OCI-LY3 (cell line): Measurements from ENCODE around the gene C3orf85.

Source experiments
- H2AFZ ChIP-seq: fragments of 200-600, 300-600 bp; shearing (Covaris generic); 2 replicates; pipeline ENCODE4 v1.6.0; 2014; ENCODE audit warnings: antibody characterized with exemption, low read depth, low read length
- H3K27ac ChIP-seq: fragments of 200-600, 300-600 bp; sonication (generic); 2 replicates; pipeline ENCODE4 v1.5.1; 2014; ENCODE audit warnings: mild to moderate bottlenecking, low read length, moderate library complexity, mixed read lengths
- H3K27me3 ChIP-seq: fragments of 200-600, 300-600 bp; sonication (generic); 2 replicates; pipeline ENCODE4 v1.6.1; 2014; ENCODE audit warnings: low read depth, low read length, mixed read lengths
- H3K36me3 ChIP-seq: fragments of 200-600, 300-600 bp; sonication (generic); replicated peaks from 2 replicates; pipeline ENCODE3; 2014; ENCODE audit warnings: low read depth, low read length, mixed read lengths
- H3K4me1 ChIP-seq: fragments of 300-600, 200-600 bp; sonication (generic); 2 replicates; pipeline ENCODE4 v1.6.1; 2014; ENCODE audit warnings: low read length, mixed read lengths
- H3K4me2 ChIP-seq: fragments of 200-600, 300-600 bp; sonication (generic); 2 replicates; pipeline ENCODE4 v1.6.1; 2014; ENCODE audit warnings: low read length, mixed read lengths
- H3K4me3 ChIP-seq: fragments of 300-600, 200-600 bp; sonication (generic); 2 replicates; pipeline ENCODE4 v1.5.1; 2014; ENCODE audit warnings: antibody characterized with exemption, mild to moderate bottlenecking, low read length, moderate library complexity
- H3K79me2 ChIP-seq: fragments of 300-600, 200-600 bp; shearing (Covaris generic); 2 replicates; pipeline ENCODE4 v1.6.1; 2014; ENCODE audit warnings: mild to moderate bottlenecking, low read length, mixed read lengths
- H3K9ac ChIP-seq: fragments of 300-600, 200-600 bp; shearing (Covaris generic); 2 replicates; pipeline ENCODE4 v1.6.0; 2014; ENCODE audit warnings: mild to moderate bottlenecking, low read length, moderate library complexity
- H3K9me3 ChIP-seq: fragments of 200-600, 300-600 bp; shearing (Covaris generic); 2 replicates; pipeline ENCODE4 v1.6.1; 2014; ENCODE audit warnings: low read length, mixed read lengths; ENCODE audit not compliant: insufficient read depth
- H4K20me1 ChIP-seq: fragments of 200-600, 300-600 bp; sonication (generic); 2 replicates; pipeline ENCODE4 v1.6.1; 2016; ENCODE audit warnings: low read length, mixed read lengths; ENCODE audit not compliant: insufficient read depth
- EZH2phosphoT487 ChIP-seq: fragments of 200-600 bp; shearing (Covaris generic); IDR thresholded peaks from 2 replicates; pipeline ENCODE4 v1.6.1; 2018; ENCODE audit warnings: antibody characterized with exemption, mixed run types, low read depth
- TF ChIP-seq, protein P1 (sequence below): fragments of 200-600, 300-600 bp; sonication (generic); IDR thresholded peaks from 2 replicates; pipeline ENCODE4 v1.5.1; 2014; ENCODE audit warnings: antibody characterized with exemption, low read length, low read depth

C3orf85 gene

DNA sequence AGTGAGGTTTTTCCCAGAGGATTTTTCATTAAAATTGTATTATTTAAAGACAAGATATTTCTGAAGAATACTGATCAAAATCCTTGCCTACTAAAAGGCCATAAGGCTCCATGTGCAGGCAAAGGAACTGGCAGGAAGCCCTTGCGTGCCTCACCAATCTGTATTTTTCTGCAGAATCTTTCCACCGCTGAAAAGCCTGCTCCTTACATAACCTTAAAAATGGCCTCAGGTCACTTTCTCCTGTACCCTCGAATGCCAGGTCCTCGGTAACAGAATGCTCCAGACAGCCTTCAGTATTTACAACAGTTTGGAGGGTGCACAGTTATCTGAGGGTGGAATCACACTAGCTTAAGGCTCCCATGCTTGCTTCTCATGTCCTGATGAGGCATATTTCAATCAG lies 21.8 kb upstream of the C3orf85 start:
- H3K9ac ChIP-seq = no peak overlapping the region
- TF ChIP-seq EZH2phosphoT487 = no peak

DNA sequence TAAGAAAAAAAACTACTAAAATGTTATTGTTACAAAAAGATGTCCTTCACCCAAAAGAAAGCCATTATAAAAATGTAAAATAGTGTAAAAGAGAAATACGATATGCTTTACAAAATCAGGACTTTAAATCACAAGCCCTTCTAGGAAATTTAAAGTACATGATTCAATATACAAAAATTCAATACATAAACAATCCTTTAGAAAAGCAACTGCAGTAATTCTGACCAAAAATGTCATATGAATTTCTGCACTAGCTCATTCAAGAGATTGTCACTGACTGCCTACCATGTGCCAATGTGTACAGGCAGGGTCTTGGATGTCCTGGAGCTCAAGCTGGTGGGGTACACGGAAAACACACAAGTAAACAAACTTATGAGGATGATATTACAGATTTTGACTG lies 21.1 kb upstream of the C3orf85 start:
- Histone ChIP-seq H2AFZ (no peak overlapping the region), H3K27ac (no peak overlapping the region), H3K27me3 (no peaks in the 10 kb centered on the region), H3K4me1 (no peaks in the 10 kb centered on the region), H3K36me3 (no peaks in the 10 kb centered on the region), H3K4me2 (no peak overlapping the region), H4K20me1 (no peaks in the 10 kb centered on the region), H3K9ac (no peak overlapping the region), H3K4me3 (no peak overlapping the region), H3K9me3 (no peaks in the 10 kb centered on the region), H3K79me2 (no peaks in the 10 kb centered on the region)
- TF ChIP-seq, protein P1, sequence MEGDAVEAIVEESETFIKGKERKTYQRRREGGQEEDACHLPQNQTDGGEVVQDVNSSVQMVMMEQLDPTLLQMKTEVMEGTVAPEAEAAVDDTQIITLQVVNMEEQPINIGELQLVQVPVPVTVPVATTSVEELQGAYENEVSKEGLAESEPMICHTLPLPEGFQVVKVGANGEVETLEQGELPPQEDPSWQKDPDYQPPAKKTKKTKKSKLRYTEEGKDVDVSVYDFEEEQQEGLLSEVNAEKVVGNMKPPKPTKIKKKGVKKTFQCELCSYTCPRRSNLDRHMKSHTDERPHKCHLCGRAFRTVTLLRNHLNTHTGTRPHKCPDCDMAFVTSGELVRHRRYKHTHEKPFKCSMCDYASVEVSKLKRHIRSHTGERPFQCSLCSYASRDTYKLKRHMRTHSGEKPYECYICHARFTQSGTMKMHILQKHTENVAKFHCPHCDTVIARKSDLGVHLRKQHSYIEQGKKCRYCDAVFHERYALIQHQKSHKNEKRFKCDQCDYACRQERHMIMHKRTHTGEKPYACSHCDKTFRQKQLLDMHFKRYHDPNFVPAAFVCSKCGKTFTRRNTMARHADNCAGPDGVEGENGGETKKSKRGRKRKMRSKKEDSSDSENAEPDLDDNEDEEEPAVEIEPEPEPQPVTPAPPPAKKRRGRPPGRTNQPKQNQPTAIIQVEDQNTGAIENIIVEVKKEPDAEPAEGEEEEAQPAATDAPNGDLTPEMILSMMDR = no peak
- no peak for TF ChIP-seq EZH2phosphoT487

More for the DNA sequence above, 21.8 kb upstream of the C3orf85 start:
- H3K4me1 ChIP-seq = no peaks in the 10 kb centered on the region
- H3K79me2 ChIP-seq = no peaks in the 10 kb centered on the region
- H3K27ac ChIP-seq = no peak overlapping the region
- no peaks in the 10 kb centered on the region for H3K9me3 ChIP-seq
- no peak overlapping the region for H3K4me2 ChIP-seq
- no peaks in the 10 kb centered on the region for H3K27me3 ChIP-seq
- no peak overlapping the region for H3K4me3 ChIP-seq
- no peaks in the 10 kb centered on the region for H3K36me3 ChIP-seq
- no peak overlapping the region for H2AFZ ChIP-seq
- H4K20me1 ChIP-seq = no peaks in the 10 kb centered on the region

DNA sequence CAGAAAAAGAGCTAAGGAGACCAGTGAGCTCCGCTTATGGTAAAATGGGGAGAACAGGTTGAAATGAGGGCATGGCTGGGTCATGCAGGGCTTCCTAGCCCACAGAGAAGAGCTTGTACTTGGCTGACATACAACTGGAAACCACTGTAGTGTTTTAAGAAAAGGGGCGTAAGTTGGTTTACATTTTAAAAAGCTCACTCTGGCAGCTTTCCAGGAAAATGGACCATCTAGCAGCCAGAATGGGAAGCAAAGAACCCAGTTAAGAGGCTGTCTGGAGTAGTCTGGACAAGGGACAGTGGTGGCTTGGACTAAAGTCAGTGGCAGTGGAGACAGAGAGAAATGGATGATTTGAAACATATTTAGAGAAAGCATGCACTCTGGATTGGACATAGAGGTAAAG lies 20.5 kb upstream of the C3orf85 start:
- H3K79me2 ChIP-seq = no peaks in the 10 kb centered on the region
- no peaks in the 10 kb centered on the region for H3K27me3 ChIP-seq
- H3K4me1 ChIP-seq = no peaks in the 10 kb centered on the region
- no peak overlapping the region for H3K9ac ChIP-seq
- H3K36me3 ChIP-seq = no peaks in the 10 kb centered on the region
- no peaks in the 10 kb centered on the region for H3K9me3 ChIP-seq
- no peak overlapping the region for H3K4me2 ChIP-seq
- TF ChIP-seq, protein P1 = no peak
- no peak for TF ChIP-seq EZH2phosphoT487
- no peak overlapping the region for H3K4me3 ChIP-seq
- H2AFZ ChIP-seq = no peak overlapping the region
- H3K27ac ChIP-seq = no peak overlapping the region
- H4K20me1 ChIP-seq = no peaks in the 10 kb centered on the region

DNA sequence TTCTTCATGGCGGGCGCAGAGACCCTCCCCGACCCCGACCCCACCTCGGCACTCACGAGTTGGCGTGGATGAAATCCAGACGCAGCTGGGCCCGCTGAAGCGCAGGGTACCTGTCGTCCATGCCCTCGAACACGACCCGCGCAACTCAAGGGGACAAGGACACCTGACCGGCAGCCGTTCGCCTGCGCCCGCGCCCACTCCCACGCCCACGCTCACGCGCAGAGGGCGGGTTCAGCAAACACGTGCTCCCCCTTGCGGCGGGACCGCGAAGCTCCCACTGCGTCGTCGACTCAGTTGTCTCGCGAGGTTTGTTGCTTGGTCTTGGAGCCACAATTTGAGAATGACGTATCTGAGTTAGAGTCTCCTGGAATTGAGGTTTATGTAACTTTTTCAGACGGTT lies 18.6 kb upstream of the C3orf85 start, which contains the start of gene MORC1:
MORC1 (minus strand) TSS at position 196 of the 400 bp plus-strand sequence; CDS start at position 121, 75 bp downstream.
- Histone ChIP-seq H3K4me1 (peaks cover 7% of the 10 kb centered on the region), H2AFZ (no peak within 1 kb of the TSS), H3K79me2 (no peaks in the 10 kb centered on the region), H3K4me2 (no peak within 1 kb of the TSS), H4K20me1 (no peaks in the 10 kb centered on the region), H3K9ac (no peak within 1 kb of the TSS), H3K4me3 (no peak within 1 kb of the TSS), H3K27me3 (no peaks in the 10 kb centered on the region), H3K36me3 (no peaks in the 10 kb centered on the region), H3K9me3 (no peaks in the 10 kb centered on the region), H3K27ac (no peak within 1 kb of the TSS)
- TF ChIP-seq EZH2phosphoT487 = no peak
- TF ChIP-seq, protein P1 = no peak
